HCT116 (cell line): Measurements from ENCODE around the gene HS6ST1. TPM values are rescaled to one million over a fixed set of nuclear protein-coding genes. Genes with fewer than 3 reads are reported as not detected.

Experiments
- ATAC-seq: fragments of 200-7000 bp; cut with Tn5 transposase; 2 replicates; pipeline ENCODE4 v1.9.1; 2020; ENCODE audit warnings: mild to moderate bottlenecking, moderate library complexity
- BruUV-seq: library from RNA; stranded (reverse); fragments of 400-500 nt; replicated peaks from 2 replicates; lab custom pipeline; 2021; lab: Mats Ljungman, UMichigan
- CTCF ChIA-PET: fragments of 300-600 bp; sonication (Branson Sonifier 250); formaldehyde crosslinking; loops from one replicate; lab custom pipeline; 2021; ENCODE audit warnings: antibody characterized with exemption; lab: Charles Lee
- POLR2A ChIA-PET: fragments of 300-600, 350-600 bp; sonication (Branson Sonifier 250); formaldehyde crosslinking; loops from one replicate; lab custom pipeline; 2021; ENCODE audit warnings: antibody characterized with exemption; lab: Charles Lee
- RAD21 ChIA-PET, 2 experiments: fragments of 300-600 bp; sonication (Branson Sonifier 250); formaldehyde crosslinking; loops; one replicate each; lab custom pipeline; 2023; ENCODE audit warnings: low total read pairs in 2 of 2; ENCODE audit not compliant: uncharacterized antibody in 2 of 2, unreplicated experiment in 2 of 2, low non-redundant PET in 1 of 2; lab: Charles Lee
- DNase-seq: peaks from one replicate; pipeline ENCODE4 v3.0.0-alpha.2; 2010; ENCODE audit warnings: low read depth, low spot score
- H2AFZ ChIP-seq: fragments of 200-600 bp; shearing (Covaris generic), sonication (generic); 2 replicates; pipeline ENCODE4 v1.6.1; 2017; ENCODE audit warnings: low read depth, mixed run types, mixed read lengths, antibody characterized with exemption, low read length; ENCODE audit not compliant: poor library complexity, severe bottlenecking
- H3K27ac ChIP-seq: 2 replicates; pipeline ENCODE4 v1.5.1; 2012; ENCODE audit warnings: low read depth, low read length
- H3K27me3 ChIP-seq: fragments of 200-600 bp; sonication (generic); 2 replicates; pipeline ENCODE4 v1.6.1; 2016; ENCODE audit warnings: mixed run types, low read length, mixed read lengths; ENCODE audit not compliant: insufficient read depth
- H3K36me3 ChIP-seq, 2 experiments: fragments of 200-500 bp in 1 of 2; fragments of 200-600 bp in 1 of 2; sonication (Bioruptor generic) in 1 of 2; sonication (generic) in 1 of 2; 2 replicates each; pipeline versions ENCODE4 v1.5.1 to v1.6.1; 2014 to 2016; ENCODE audit warnings: low read length in 2 of 2, inconsistent platforms in 1 of 2, mixed read lengths in 1 of 2, mixed run types in 1 of 2; ENCODE audit not compliant: insufficient read depth in 2 of 2, control insufficient read depth in 1 of 2
- H3K4me1 ChIP-seq, 2 experiments: fragments of 200-600 bp in 1 of 2; sonication (generic) in 1 of 2; 2 replicates each; pipeline versions ENCODE4 v1.5.1 to v1.6.1; 2012 to 2017; ENCODE audit warnings: low read length in 2 of 2, inconsistent platforms in 1 of 2, mild to moderate bottlenecking in 1 of 2, mixed read lengths in 1 of 2, mixed run types in 1 of 2, moderate library complexity in 1 of 2; ENCODE audit not compliant: insufficient read depth in 2 of 2, control insufficient read depth in 1 of 2
- H3K4me2 ChIP-seq: fragments of 200-600 bp; sonication (generic); 2 replicates; pipeline ENCODE4 v1.6.1; 2017; ENCODE audit warnings: mixed run types, low read length, mixed read lengths
- H3K4me3 ChIP-seq, 2 experiments: fragments of 200-600 bp in 1 of 2; sonication (generic) in 1 of 2; replicated peaks in 1 of 2; 2 replicates each; pipeline ENCODE4 v1.5.1; 2011 to 2016; ENCODE audit warnings: low read length in 2 of 2, control low read depth in 1 of 2, low read depth in 1 of 2, mild to moderate bottlenecking in 1 of 2, mixed read lengths in 1 of 2, mixed run types in 1 of 2
- H3K79me2 ChIP-seq: fragments of 200-600 bp; sonication (generic); 2 replicates; pipeline ENCODE4 v1.6.1; 2017; ENCODE audit warnings: mild to moderate bottlenecking, mixed run types, low read length, moderate library complexity, mixed read lengths; ENCODE audit not compliant: insufficient read depth
- H3K9ac ChIP-seq: fragments of 200-600 bp; sonication (generic); 2 replicates; pipeline ENCODE4 v1.6.1; 2016; ENCODE audit warnings: low read length, mixed read lengths
- H3K9me2 ChIP-seq: fragments of 200-600 bp; sonication (generic), shearing (Covaris generic); 2 replicates; pipeline ENCODE4 v1.6.1; 2017; ENCODE audit warnings: mixed run types, mild to moderate bottlenecking, moderate library complexity; ENCODE audit not compliant: insufficient read depth
- H3K9me3 ChIP-seq, 2 experiments: fragments of 200-500 bp in 1 of 2; fragments of 200-600 bp in 1 of 2; sonication (Bioruptor generic) in 1 of 2; sonication (generic) in 1 of 2; 2 replicates each; pipeline ENCODE4 v1.6.1; 2014 to 2017; ENCODE audit warnings: low read length in 2 of 2, mixed read lengths in 2 of 2, inconsistent platforms in 1 of 2, low read depth in 1 of 2, mild to moderate bottlenecking in 1 of 2, mixed run types in 1 of 2, moderate library complexity in 1 of 2; ENCODE audit not compliant: control insufficient read depth in 1 of 2, insufficient read depth in 1 of 2
- H4K20me1 ChIP-seq: fragments of 200-600 bp; sonication (generic), shearing (Covaris generic); 2 replicates; pipeline ENCODE4 v1.6.1; 2017; ENCODE audit warnings: mixed run types, mild to moderate bottlenecking, moderate library complexity; ENCODE audit not compliant: insufficient read depth
- ATF3 ChIP-seq: IDR thresholded peaks from 2 replicates; pipeline ENCODE4 v1.6.1; 2012
- CBX3 ChIP-seq: IDR thresholded peaks from 2 replicates; pipeline ENCODE4 v1.6.1; 2012; ENCODE audit warnings: low read depth
- EGR1 ChIP-seq: IDR thresholded peaks from 2 replicates; pipeline ENCODE4 v1.6.1; 2012; ENCODE audit warnings: low read depth
- ELF1 ChIP-seq: IDR thresholded peaks from 2 replicates; pipeline ENCODE4 v1.6.1; 2012; ENCODE audit warnings: low read depth, borderline replicate concordance
- EZH2phosphoT487 ChIP-seq: fragments of 200-600 bp; IDR thresholded peaks from 2 replicates; pipeline ENCODE4 v1.6.1; 2018; ENCODE audit warnings: antibody characterized with exemption, borderline replicate concordance
- FOSL1 ChIP-seq: IDR thresholded peaks from 2 replicates; pipeline ENCODE4 v1.6.1; 2012; ENCODE audit warnings: low read depth
- JUND ChIP-seq: IDR thresholded peaks from 2 replicates; pipeline ENCODE4 v1.6.1; 2012
- POLR2A ChIP-seq: IDR thresholded peaks from 2 replicates; pipeline ENCODE4 v1.7.0; 2011; ENCODE audit warnings: borderline replicate concordance; ENCODE audit not compliant: insufficient read depth, insufficient read length; ENCODE audit errors: extremely low read depth
- POLR2AphosphoS5 ChIP-seq: IDR thresholded peaks from 2 replicates; pipeline ENCODE4 v1.6.1; 2011; ENCODE audit warnings: mild to moderate bottlenecking, low read depth, low read length, moderate library complexity
- SIN3A ChIP-seq: IDR thresholded peaks from 2 replicates; pipeline ENCODE4 v1.6.1; 2012; ENCODE audit warnings: low read depth
- SP1 ChIP-seq: IDR thresholded peaks from 2 replicates; pipeline ENCODE4 v1.6.1; 2012; ENCODE audit warnings: low read depth
- SRF ChIP-seq: IDR thresholded peaks from 2 replicates; pipeline ENCODE4 v1.6.1; 2012; ENCODE audit warnings: low read depth
- TCF7L2 ChIP-seq: IDR thresholded peaks from 2 replicates; pipeline ENCODE4 v1.7.0; 2011; ENCODE audit warnings: borderline replicate concordance, inconsistent platforms; ENCODE audit not compliant: insufficient read depth, insufficient read length; ENCODE audit errors: extremely low read depth
- YY1 ChIP-seq: IDR thresholded peaks from 2 replicates; pipeline ENCODE4 v1.6.1; 2011; ENCODE audit warnings: low read length, low read depth, moderate library complexity, mild to moderate bottlenecking; ENCODE audit not compliant: insufficient replicate concordance; ENCODE audit errors: extremely low read depth
- ZFX ChIP-seq: fragments of 450-650 bp; IDR thresholded peaks from 2 replicates; pipeline ENCODE4 v1.6.1; 2017
- ZNF274 ChIP-seq: fragments of 200-500 bp; sonication (Bioruptor generic); IDR thresholded peaks from 2 replicates; pipeline ENCODE4 v1.6.1; 2014; ENCODE audit warnings: mild to moderate bottlenecking, low read depth, low read length, inconsistent platforms
- intact Hi-C: fragments of 100-400 bp; cut with micrococcal nuclease; formaldehyde crosslinking; loops from 2 replicates; pipeline ENCODE4 v1.10.0; 2022
- total RNA-seq: library from RNA; stranded (reverse); gene quantifications from one replicate; pipeline ENCODE4 v1.2.1, GENCODE V29; 2021; ENCODE audit not compliant: unreplicated experiment
- TF ChIP-seq, protein P1 (sequence below): IDR thresholded peaks from 2 replicates; pipeline ENCODE4 v1.6.1; 2012; ENCODE audit warnings: low read depth

The HS6ST1 gene
- total RNA-seq, 1 experiment from 2014 or later: 35.0 TPM

DNA sequence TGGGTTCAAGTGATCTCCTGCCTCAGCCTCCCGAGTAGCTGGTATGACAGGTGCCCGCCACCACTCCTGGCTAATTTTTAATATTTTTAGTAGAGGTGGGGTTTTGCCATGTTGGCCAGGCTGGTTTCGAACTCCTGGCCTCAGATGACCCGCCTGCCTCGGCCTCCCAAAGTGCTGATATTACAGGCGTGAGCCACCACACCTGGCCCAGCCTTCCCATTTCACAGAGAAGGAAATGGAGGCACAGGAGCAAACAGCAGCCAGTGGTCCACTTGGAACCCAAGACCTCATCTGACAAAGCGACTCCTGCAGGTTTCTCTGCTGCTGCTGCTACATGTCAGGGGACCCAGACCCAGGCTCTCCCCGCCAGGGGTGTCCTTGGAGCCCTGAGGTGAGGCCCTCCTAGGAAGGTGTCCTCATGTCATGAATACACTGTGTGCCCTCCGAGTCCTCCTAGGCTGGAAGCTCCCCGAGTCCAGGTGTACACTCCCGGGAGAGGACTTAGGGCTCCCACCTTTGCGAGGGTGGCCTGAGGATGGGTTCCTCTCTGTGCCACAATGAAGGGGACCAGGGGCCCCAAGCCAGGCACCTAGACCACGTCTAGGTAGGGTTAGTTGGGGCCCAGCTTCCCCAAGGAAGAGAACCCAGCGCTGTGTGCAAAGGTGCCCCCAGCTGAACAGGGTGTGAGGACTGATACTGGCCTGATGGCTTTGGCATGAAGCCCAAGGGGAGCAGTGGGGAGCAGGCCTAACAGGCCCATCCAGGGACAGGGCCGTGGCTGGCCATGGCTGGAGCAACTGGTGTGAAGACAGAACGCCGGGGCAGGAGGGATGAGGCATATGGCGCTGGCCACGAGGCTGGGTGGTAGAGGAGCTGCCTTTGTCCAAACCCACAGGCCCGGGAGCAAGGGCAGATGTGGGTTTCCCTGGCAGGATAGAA lies 56.1 kb downstream of the HS6ST1 start (continued):
- TF ChIP-seq EGR1 (no peak), ZNF274 (no peak)
- TF ChIP-seq, all 23 proteins: peak for 0

- Histone ChIP-seq H3K4me2 (no peak overlapping the region), H3K4me1 (peaks cover 0 to 12% of the 10 kb centered on the region in 2 experiments; a peak in 1 of 4 replicates), H3K79me2 (no peaks in the 10 kb centered on the region), H3K27ac (no peak overlapping the region), H3K9ac (no peak overlapping the region), H3K4me3 (no peak overlapping the region), H3K9me2 (no peaks in the 10 kb centered on the region), H4K20me1 (no peaks in the 10 kb centered on the region), H3K36me3 (no peaks in the 10 kb centered on the region), H3K27me3 (no peaks in the 10 kb centered on the region), H2AFZ (no peak overlapping the region), H3K9me3 (no peaks in the 10 kb centered on the region)
- ChIA-PET POLR2A (no interaction called here), RAD21 (no interaction called here), CTCF (no interaction called here)
- intact Hi-C loops: no loop called here
- no TSS peak for BruUV-seq
- ATAC-seq (peak; percentile 16; the same call in 1 of the 2 replicates), DNase-seq (no peak)
- TF ChIP-seq POLR2AphosphoS5 (no peak), JUND (no peak), ZNF274 (no peak), FOSL1 (no peak), SRF (no peak), POLR2A (no peak), SP1 (no peak), ELF1 (no peak), EGR1 (no peak), ZFX (no peak), SIN3A (no peak), CBX3 (no peak), TCF7L2 (no peak), EZH2phosphoT487 (no peak), ATF3 (no peak), YY1 (no peak)
- TF ChIP-seq, protein P1, sequence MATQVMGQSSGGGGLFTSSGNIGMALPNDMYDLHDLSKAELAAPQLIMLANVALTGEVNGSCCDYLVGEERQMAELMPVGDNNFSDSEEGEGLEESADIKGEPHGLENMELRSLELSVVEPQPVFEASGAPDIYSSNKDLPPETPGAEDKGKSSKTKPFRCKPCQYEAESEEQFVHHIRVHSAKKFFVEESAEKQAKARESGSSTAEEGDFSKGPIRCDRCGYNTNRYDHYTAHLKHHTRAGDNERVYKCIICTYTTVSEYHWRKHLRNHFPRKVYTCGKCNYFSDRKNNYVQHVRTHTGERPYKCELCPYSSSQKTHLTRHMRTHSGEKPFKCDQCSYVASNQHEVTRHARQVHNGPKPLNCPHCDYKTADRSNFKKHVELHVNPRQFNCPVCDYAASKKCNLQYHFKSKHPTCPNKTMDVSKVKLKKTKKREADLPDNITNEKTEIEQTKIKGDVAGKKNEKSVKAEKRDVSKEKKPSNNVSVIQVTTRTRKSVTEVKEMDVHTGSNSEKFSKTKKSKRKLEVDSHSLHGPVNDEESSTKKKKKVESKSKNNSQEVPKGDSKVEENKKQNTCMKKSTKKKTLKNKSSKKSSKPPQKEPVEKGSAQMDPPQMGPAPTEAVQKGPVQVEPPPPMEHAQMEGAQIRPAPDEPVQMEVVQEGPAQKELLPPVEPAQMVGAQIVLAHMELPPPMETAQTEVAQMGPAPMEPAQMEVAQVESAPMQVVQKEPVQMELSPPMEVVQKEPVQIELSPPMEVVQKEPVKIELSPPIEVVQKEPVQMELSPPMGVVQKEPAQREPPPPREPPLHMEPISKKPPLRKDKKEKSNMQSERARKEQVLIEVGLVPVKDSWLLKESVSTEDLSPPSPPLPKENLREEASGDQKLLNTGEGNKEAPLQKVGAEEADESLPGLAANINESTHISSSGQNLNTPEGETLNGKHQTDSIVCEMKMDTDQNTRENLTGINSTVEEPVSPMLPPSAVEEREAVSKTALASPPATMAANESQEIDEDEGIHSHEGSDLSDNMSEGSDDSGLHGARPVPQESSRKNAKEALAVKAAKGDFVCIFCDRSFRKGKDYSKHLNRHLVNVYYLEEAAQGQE: no peak
Observed at GRCh38 chr2:128261245-128262128, 57.2 kb downstream of the HS6ST1 start.
